Natural killer cell (primary cell): ENCODE data around the gene NRG3. TPM values are rescaled to one million over a fixed set of nuclear protein-coding genes. Genes with fewer than 3 reads are reported as not detected.

ENCODE experiments used
- ATAC-seq, 3 donors: fragments of 150-1000 bp in 2 of 3; fragments of 200-7000 bp in 1 of 3; cut with Tn5 transposase; 1 replicate in 1 of 3; 2 replicates in 2 of 3; pipeline ENCODE4 v1.10.0; 2021; ENCODE audit warnings: mild to moderate bottlenecking in 2 of 3, moderate library complexity in 2 of 3
- DNase-seq, 2 donors: peaks; one replicate each; pipeline versions ENCODE4 v3.0.0 to v3.0.0-alpha.2; 2013 to 2021; ENCODE audit warnings: mixed read lengths in 1 of 2
- H3K27ac ChIP-seq: one replicate; pipeline ENCODE4 v1.5.1; 2013; ENCODE audit warnings: mild to moderate bottlenecking, low read length
- H3K27me3 ChIP-seq: one replicate; pipeline ENCODE4 v1.6.1; 2013; ENCODE audit warnings: low read length; ENCODE audit not compliant: control insufficient read depth, insufficient read depth
- H3K36me3 ChIP-seq: one replicate; pipeline ENCODE4 v1.6.1; 2013; ENCODE audit warnings: low read length; ENCODE audit not compliant: control insufficient read depth, insufficient read depth
- H3K4me1 ChIP-seq: one replicate; pipeline ENCODE4 v1.6.1; 2013; ENCODE audit warnings: low read length; ENCODE audit not compliant: control insufficient read depth, insufficient read depth
- H3K4me3 ChIP-seq: one replicate; pipeline ENCODE4 v1.5.1; 2013; ENCODE audit warnings: low read length
- H3K9me3 ChIP-seq: one replicate; pipeline ENCODE4 v1.6.1; 2013; ENCODE audit warnings: low read length; ENCODE audit not compliant: control insufficient read depth, insufficient read depth
- H3K27ac Mint-ChIP-seq, 2 donors: one replicate each; pipeline ENCODE4 v1.8.0; 2022; ENCODE audit warnings: mild to moderate bottlenecking in 2 of 2, mixed read lengths in 2 of 2, moderate library complexity in 1 of 2
- H3K27me3 Mint-ChIP-seq, 2 donors: one replicate each; pipeline ENCODE4 v1.8.0; 2022; ENCODE audit warnings: low read depth in 2 of 2, mixed read lengths in 2 of 2
- H3K36me3 Mint-ChIP-seq: one replicate; pipeline ENCODE4 v1.8.0; 2022; ENCODE audit warnings: mixed read lengths
- H3K4me1 Mint-ChIP-seq, 2 donors: one replicate each; pipeline ENCODE4 v1.8.0; 2022; ENCODE audit warnings: mixed read lengths in 2 of 2
- H3K4me3 Mint-ChIP-seq: one replicate; pipeline ENCODE4 v1.8.0; 2022; ENCODE audit warnings: mild to moderate bottlenecking, moderate library complexity, mixed read lengths
- H3K9me3 Mint-ChIP-seq, 2 donors: one replicate each; pipeline ENCODE4 v1.8.0; 2022; ENCODE audit warnings: mixed read lengths in 2 of 2
- WGBS: methylation state at CpG from one replicate; pipeline ENCODE4 v1.1.7; 2013; ENCODE audit warnings: missing lambda C conversion rate; ENCODE audit not compliant: insufficient coverage; 5-methylcytosine and 5-hydroxymethylcytosine counted together
- intact Hi-C: fragments of 100-400 bp; cut with micrococcal nuclease; formaldehyde crosslinking; loops from one replicate; pipeline ENCODE4 v1.14.2; 2022
- total RNA-seq, 4 donors: library from RNA; stranded (reverse); fragments of 120-200 nt in 1 of 4; gene quantifications; one replicate each; pipeline versions ENCODE4 v1.2.3 to v1.2.4, GENCODE V29; 2013 to 2022
- TF ChIP-seq, protein P1 (sequence below): fragments of 200-600 bp; IDR thresholded peaks from one replicate; pipeline ENCODE4 v1.8.0; 2022; ENCODE audit warnings: antibody characterized with exemption

NRG3 gene
- total RNA-seq, 3 donors from 2014 or later (not counting 1 experiment from before 2014, with no cell fraction given): not detected

- Mint-ChIP-seq H3K4me1 (no peaks in the 10 kb centered on the region), H3K9me3 (peaks cover 4 to 14% of the 10 kb centered on the region in 2 donors), H3K27me3 (no peaks in the 10 kb centered on the region), H3K36me3 (no peaks in the 10 kb centered on the region), H3K4me3 (no peak overlapping the region), H3K27ac (no peak overlapping the region)
- WGBS: 40% methylated on average over 2 of the region's 2 CpGs
- Histone ChIP-seq H3K27me3 (no peaks in the 10 kb centered on the region), H3K4me1 (no peaks in the 10 kb centered on the region), H3K36me3 (no peaks in the 10 kb centered on the region), H3K4me3 (no peak overlapping the region), H3K9me3 (no peaks in the 10 kb centered on the region), H3K27ac (no peak overlapping the region)
- TF ChIP-seq, protein P1, sequence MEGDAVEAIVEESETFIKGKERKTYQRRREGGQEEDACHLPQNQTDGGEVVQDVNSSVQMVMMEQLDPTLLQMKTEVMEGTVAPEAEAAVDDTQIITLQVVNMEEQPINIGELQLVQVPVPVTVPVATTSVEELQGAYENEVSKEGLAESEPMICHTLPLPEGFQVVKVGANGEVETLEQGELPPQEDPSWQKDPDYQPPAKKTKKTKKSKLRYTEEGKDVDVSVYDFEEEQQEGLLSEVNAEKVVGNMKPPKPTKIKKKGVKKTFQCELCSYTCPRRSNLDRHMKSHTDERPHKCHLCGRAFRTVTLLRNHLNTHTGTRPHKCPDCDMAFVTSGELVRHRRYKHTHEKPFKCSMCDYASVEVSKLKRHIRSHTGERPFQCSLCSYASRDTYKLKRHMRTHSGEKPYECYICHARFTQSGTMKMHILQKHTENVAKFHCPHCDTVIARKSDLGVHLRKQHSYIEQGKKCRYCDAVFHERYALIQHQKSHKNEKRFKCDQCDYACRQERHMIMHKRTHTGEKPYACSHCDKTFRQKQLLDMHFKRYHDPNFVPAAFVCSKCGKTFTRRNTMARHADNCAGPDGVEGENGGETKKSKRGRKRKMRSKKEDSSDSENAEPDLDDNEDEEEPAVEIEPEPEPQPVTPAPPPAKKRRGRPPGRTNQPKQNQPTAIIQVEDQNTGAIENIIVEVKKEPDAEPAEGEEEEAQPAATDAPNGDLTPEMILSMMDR: no peak
- intact Hi-C loops: no loop called here
- DNase-seq: no peak
- ATAC-seq: no peak
Measured at GRCh38 chr10:81843042-81843441, 32.0 kb upstream of the NRG3 start.

- Mint-ChIP-seq H3K27me3 (no peaks in the 10 kb centered on the region), H3K36me3 (no peaks in the 10 kb centered on the region), H3K9me3 (peaks cover 9 to 10% of the 10 kb centered on the region in 2 donors), H3K4me3 (no peak overlapping the region), H3K4me1 (no peaks in the 10 kb centered on the region), H3K27ac (no peak overlapping the region)
- Histone ChIP-seq H3K4me3 (no peak overlapping the region), H3K36me3 (no peaks in the 10 kb centered on the region), H3K9me3 (no peaks in the 10 kb centered on the region), H3K27ac (no peak overlapping the region), H3K27me3 (no peaks in the 10 kb centered on the region), H3K4me1 (no peaks in the 10 kb centered on the region)
- 91% methylated on average over 1 of the region's 2 CpGs for WGBS
- TF ChIP-seq, protein P1: no peak
- ATAC-seq (no peak), DNase-seq (no peak)
- intact Hi-C loops: no loop called here
Measured at GRCh38 chr10:81847675-81848074, 27.3 kb upstream of the NRG3 start.

- no peak overlapping the region for H3K4me3 ChIP-seq
- no peaks in the 10 kb centered on the region for H3K4me1 ChIP-seq
- no peaks in the 10 kb centered on the region for H3K9me3 ChIP-seq
- DNase-seq (no peak), ATAC-seq (no peak)
- TF ChIP-seq, protein P1: no peak
- H3K27me3 Mint-ChIP-seq: no peaks in the 10 kb centered on the region
- intact Hi-C loops: no loop called here
- no peaks in the 10 kb centered on the region for H3K36me3 Mint-ChIP-seq
- no peak overlapping the region for H3K27ac Mint-ChIP-seq
- peaks cover 10 to 14% of the 10 kb centered on the region in 2 donors for H3K9me3 Mint-ChIP-seq
- WGBS: 17% methylated on average over 3 of the region's 4 CpGs
- no peak overlapping the region for H3K4me3 Mint-ChIP-seq
- H3K36me3 ChIP-seq: no peaks in the 10 kb centered on the region
- H3K27ac ChIP-seq: no peak overlapping the region
- no peaks in the 10 kb centered on the region for H3K4me1 Mint-ChIP-seq
- no peaks in the 10 kb centered on the region for H3K27me3 ChIP-seq
Measured at GRCh38 chr10:81848514-81848913, 26.5 kb upstream of the NRG3 start.

- no peaks in the 10 kb centered on the region for H3K4me1 Mint-ChIP-seq
- H3K9me3 Mint-ChIP-seq: peaks cover 8 to 18% of the 10 kb centered on the region in 2 donors
- DNase-seq (no peak), ATAC-seq (no peak)
- no peak overlapping the region for H3K4me3 ChIP-seq
- H3K4me1 ChIP-seq: no peaks in the 10 kb centered on the region
- WGBS: 91% methylated on average over 4 of the region's 5 CpGs
- no peak overlapping the region for H3K27ac Mint-ChIP-seq
- intact Hi-C loops: no loop called here
- no peaks in the 10 kb centered on the region for H3K27me3 Mint-ChIP-seq
- H3K36me3 Mint-ChIP-seq: no peaks in the 10 kb centered on the region
- no peaks in the 10 kb centered on the region for H3K9me3 ChIP-seq
- no peaks in the 10 kb centered on the region for H3K36me3 ChIP-seq
- TF ChIP-seq, protein P1: no peak
- H3K4me3 Mint-ChIP-seq: no peak overlapping the region
- H3K27me3 ChIP-seq: no peaks in the 10 kb centered on the region
- H3K27ac ChIP-seq: no peak overlapping the region
Measured at GRCh38 chr10:81848931-81849330, 26.1 kb upstream of the NRG3 start.
